HCT116 (cell line): ENCODE measurements around the gene BBS7. TPM values are rescaled to one million over a fixed set of nuclear protein-coding genes. Genes with fewer than 3 reads are reported as not detected.

ENCODE experiments used
- ATAC-seq: fragments of 200-7000 bp; cut with Tn5 transposase; 2 replicates; pipeline ENCODE4 v1.9.1; 2020; ENCODE audit warnings: mild to moderate bottlenecking, moderate library complexity
- BruUV-seq: library from RNA; stranded (reverse); fragments of 400-500 nt; replicated peaks from 2 replicates; lab custom pipeline; 2021; lab: Mats Ljungman, UMichigan
- CTCF ChIA-PET: fragments of 300-600 bp; sonication (Branson Sonifier 250); formaldehyde crosslinking; loops from one replicate; lab custom pipeline; 2021; ENCODE audit warnings: antibody characterized with exemption; lab: Charles Lee
- POLR2A ChIA-PET: fragments of 300-600, 350-600 bp; sonication (Branson Sonifier 250); formaldehyde crosslinking; loops from one replicate; lab custom pipeline; 2021; ENCODE audit warnings: antibody characterized with exemption; lab: Charles Lee
- RAD21 ChIA-PET, 2 experiments: fragments of 300-600 bp; sonication (Branson Sonifier 250); formaldehyde crosslinking; loops; one replicate each; lab custom pipeline; 2023; ENCODE audit warnings: low total read pairs in 2 of 2; ENCODE audit not compliant: uncharacterized antibody in 2 of 2, unreplicated experiment in 2 of 2, low non-redundant PET in 1 of 2; lab: Charles Lee
- DNase-seq: peaks from one replicate; pipeline ENCODE4 v3.0.0-alpha.2; 2010; ENCODE audit warnings: low read depth, low spot score
- H2AFZ ChIP-seq: fragments of 200-600 bp; shearing (Covaris generic), sonication (generic); 2 replicates; pipeline ENCODE4 v1.6.1; 2017; ENCODE audit warnings: low read depth, mixed run types, mixed read lengths, antibody characterized with exemption, low read length; ENCODE audit not compliant: poor library complexity, severe bottlenecking
- H3K27ac ChIP-seq: 2 replicates; pipeline ENCODE4 v1.5.1; 2012; ENCODE audit warnings: low read depth, low read length
- H3K27me3 ChIP-seq: fragments of 200-600 bp; sonication (generic); 2 replicates; pipeline ENCODE4 v1.6.1; 2016; ENCODE audit warnings: mixed run types, low read length, mixed read lengths; ENCODE audit not compliant: insufficient read depth
- H3K36me3 ChIP-seq, 2 experiments: fragments of 200-500 bp in 1 of 2; fragments of 200-600 bp in 1 of 2; sonication (Bioruptor generic) in 1 of 2; sonication (generic) in 1 of 2; 2 replicates each; pipeline versions ENCODE4 v1.5.1 to v1.6.1; 2014 to 2016; ENCODE audit warnings: low read length in 2 of 2, inconsistent platforms in 1 of 2, mixed read lengths in 1 of 2, mixed run types in 1 of 2; ENCODE audit not compliant: insufficient read depth in 2 of 2, control insufficient read depth in 1 of 2
- H3K4me1 ChIP-seq, 2 experiments: fragments of 200-600 bp in 1 of 2; sonication (generic) in 1 of 2; 2 replicates each; pipeline versions ENCODE4 v1.5.1 to v1.6.1; 2012 to 2017; ENCODE audit warnings: low read length in 2 of 2, inconsistent platforms in 1 of 2, mild to moderate bottlenecking in 1 of 2, mixed read lengths in 1 of 2, mixed run types in 1 of 2, moderate library complexity in 1 of 2; ENCODE audit not compliant: insufficient read depth in 2 of 2, control insufficient read depth in 1 of 2
- H3K4me2 ChIP-seq: fragments of 200-600 bp; sonication (generic); 2 replicates; pipeline ENCODE4 v1.6.1; 2017; ENCODE audit warnings: mixed run types, low read length, mixed read lengths
- H3K4me3 ChIP-seq, 2 experiments: fragments of 200-600 bp in 1 of 2; sonication (generic) in 1 of 2; replicated peaks in 1 of 2; 2 replicates each; pipeline ENCODE4 v1.5.1; 2011 to 2016; ENCODE audit warnings: low read length in 2 of 2, control low read depth in 1 of 2, low read depth in 1 of 2, mild to moderate bottlenecking in 1 of 2, mixed read lengths in 1 of 2, mixed run types in 1 of 2
- H3K79me2 ChIP-seq: fragments of 200-600 bp; sonication (generic); 2 replicates; pipeline ENCODE4 v1.6.1; 2017; ENCODE audit warnings: mild to moderate bottlenecking, mixed run types, low read length, moderate library complexity, mixed read lengths; ENCODE audit not compliant: insufficient read depth
- H3K9ac ChIP-seq: fragments of 200-600 bp; sonication (generic); 2 replicates; pipeline ENCODE4 v1.6.1; 2016; ENCODE audit warnings: low read length, mixed read lengths
- H3K9me2 ChIP-seq: fragments of 200-600 bp; sonication (generic), shearing (Covaris generic); 2 replicates; pipeline ENCODE4 v1.6.1; 2017; ENCODE audit warnings: mixed run types, mild to moderate bottlenecking, moderate library complexity; ENCODE audit not compliant: insufficient read depth
- H3K9me3 ChIP-seq, 2 experiments: fragments of 200-500 bp in 1 of 2; fragments of 200-600 bp in 1 of 2; sonication (Bioruptor generic) in 1 of 2; sonication (generic) in 1 of 2; 2 replicates each; pipeline ENCODE4 v1.6.1; 2014 to 2017; ENCODE audit warnings: low read length in 2 of 2, mixed read lengths in 2 of 2, inconsistent platforms in 1 of 2, low read depth in 1 of 2, mild to moderate bottlenecking in 1 of 2, mixed run types in 1 of 2, moderate library complexity in 1 of 2; ENCODE audit not compliant: control insufficient read depth in 1 of 2, insufficient read depth in 1 of 2
- H4K20me1 ChIP-seq: fragments of 200-600 bp; sonication (generic), shearing (Covaris generic); 2 replicates; pipeline ENCODE4 v1.6.1; 2017; ENCODE audit warnings: mixed run types, mild to moderate bottlenecking, moderate library complexity; ENCODE audit not compliant: insufficient read depth
- ATF3 ChIP-seq: IDR thresholded peaks from 2 replicates; pipeline ENCODE4 v1.6.1; 2012
- CBX3 ChIP-seq: IDR thresholded peaks from 2 replicates; pipeline ENCODE4 v1.6.1; 2012; ENCODE audit warnings: low read depth
- EGR1 ChIP-seq: IDR thresholded peaks from 2 replicates; pipeline ENCODE4 v1.6.1; 2012; ENCODE audit warnings: low read depth
- ELF1 ChIP-seq: IDR thresholded peaks from 2 replicates; pipeline ENCODE4 v1.6.1; 2012; ENCODE audit warnings: low read depth, borderline replicate concordance
- JUND ChIP-seq: IDR thresholded peaks from 2 replicates; pipeline ENCODE4 v1.6.1; 2012
- POLR2A ChIP-seq: IDR thresholded peaks from 2 replicates; pipeline ENCODE4 v1.7.0; 2011; ENCODE audit warnings: borderline replicate concordance; ENCODE audit not compliant: insufficient read depth, insufficient read length; ENCODE audit errors: extremely low read depth
- POLR2AphosphoS5 ChIP-seq: IDR thresholded peaks from 2 replicates; pipeline ENCODE4 v1.6.1; 2011; ENCODE audit warnings: mild to moderate bottlenecking, low read depth, low read length, moderate library complexity
- RAD21 ChIP-seq: IDR thresholded peaks from 2 replicates; pipeline ENCODE4 v1.6.1; 2012; ENCODE audit warnings: low read depth, mild to moderate bottlenecking
- SP1 ChIP-seq: IDR thresholded peaks from 2 replicates; pipeline ENCODE4 v1.6.1; 2012; ENCODE audit warnings: low read depth
- TCF7L2 ChIP-seq: IDR thresholded peaks from 2 replicates; pipeline ENCODE4 v1.7.0; 2011; ENCODE audit warnings: borderline replicate concordance, inconsistent platforms; ENCODE audit not compliant: insufficient read depth, insufficient read length; ENCODE audit errors: extremely low read depth
- intact Hi-C: fragments of 100-400 bp; cut with micrococcal nuclease; formaldehyde crosslinking; loops from 2 replicates; pipeline ENCODE4 v1.10.0; 2022
- total RNA-seq: library from RNA; stranded (reverse); gene quantifications from one replicate; pipeline ENCODE4 v1.2.1, GENCODE V29; 2021; ENCODE audit not compliant: unreplicated experiment
- TF ChIP-seq, protein P1 (sequence below): IDR thresholded peaks from 2 replicates; pipeline ENCODE4 v1.6.1; 2012
- TF ChIP-seq, protein P2 (sequence below), 3 experiments: fragments of 200-600 bp in 1 of 3; sonication (generic) in 1 of 3; IDR thresholded peaks in 2 of 3; conservative IDR thresholded peaks in 1 of 3; 2 replicates each; pipeline ENCODE4 v1.5.1; 2012 to 2017; ENCODE audit warnings: low read depth in 2 of 3, low read length in 2 of 3, antibody characterized with exemption in 1 of 3, borderline replicate concordance in 1 of 3, control low read depth in 1 of 3, mild to moderate bottlenecking in 1 of 3, mixed read lengths in 1 of 3, mixed run types in 1 of 3, moderate library complexity in 1 of 3; ENCODE audit not compliant: insufficient read depth in 1 of 3

The BBS7 gene
- total RNA-seq, 1 experiment from 2014 or later, result 22.9 TPM

DNA sequence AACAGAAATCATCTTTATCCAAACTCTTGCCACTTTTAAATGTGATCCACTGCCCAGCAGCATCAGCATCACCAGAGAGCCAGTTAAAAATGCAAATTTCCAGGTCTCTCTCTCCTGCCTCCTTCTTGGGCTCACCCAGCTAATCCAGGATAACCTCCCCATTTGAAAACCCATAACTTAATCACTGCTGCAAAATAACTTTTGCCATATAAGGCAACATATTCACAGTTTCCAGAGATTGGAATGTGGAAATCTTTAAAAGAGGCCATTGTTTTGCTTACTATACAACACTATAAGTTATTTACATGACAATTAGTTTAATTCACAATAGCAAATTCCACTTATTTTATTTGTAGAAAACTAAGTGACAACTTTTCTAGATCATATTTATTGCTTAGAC, 74.0 kb downstream of the BBS7 start:
- TF ChIP-seq EGR1, result no peak
- TF ChIP-seq POLR2A, result no peak
- TF ChIP-seq TCF7L2, result no peak
- TF ChIP-seq, protein P1, sequence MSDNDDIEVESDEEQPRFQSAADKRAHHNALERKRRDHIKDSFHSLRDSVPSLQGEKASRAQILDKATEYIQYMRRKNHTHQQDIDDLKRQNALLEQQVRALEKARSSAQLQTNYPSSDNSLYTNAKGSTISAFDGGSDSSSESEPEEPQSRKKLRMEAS, result no peak
- TF ChIP-seq ELF1, result no peak
- TF ChIP-seq, protein P2, sequence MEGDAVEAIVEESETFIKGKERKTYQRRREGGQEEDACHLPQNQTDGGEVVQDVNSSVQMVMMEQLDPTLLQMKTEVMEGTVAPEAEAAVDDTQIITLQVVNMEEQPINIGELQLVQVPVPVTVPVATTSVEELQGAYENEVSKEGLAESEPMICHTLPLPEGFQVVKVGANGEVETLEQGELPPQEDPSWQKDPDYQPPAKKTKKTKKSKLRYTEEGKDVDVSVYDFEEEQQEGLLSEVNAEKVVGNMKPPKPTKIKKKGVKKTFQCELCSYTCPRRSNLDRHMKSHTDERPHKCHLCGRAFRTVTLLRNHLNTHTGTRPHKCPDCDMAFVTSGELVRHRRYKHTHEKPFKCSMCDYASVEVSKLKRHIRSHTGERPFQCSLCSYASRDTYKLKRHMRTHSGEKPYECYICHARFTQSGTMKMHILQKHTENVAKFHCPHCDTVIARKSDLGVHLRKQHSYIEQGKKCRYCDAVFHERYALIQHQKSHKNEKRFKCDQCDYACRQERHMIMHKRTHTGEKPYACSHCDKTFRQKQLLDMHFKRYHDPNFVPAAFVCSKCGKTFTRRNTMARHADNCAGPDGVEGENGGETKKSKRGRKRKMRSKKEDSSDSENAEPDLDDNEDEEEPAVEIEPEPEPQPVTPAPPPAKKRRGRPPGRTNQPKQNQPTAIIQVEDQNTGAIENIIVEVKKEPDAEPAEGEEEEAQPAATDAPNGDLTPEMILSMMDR (IDR thresholded peaks at IDR 0.05 in 2 of 3, conservative IDR thresholded peaks at IDR 0.05 in 1 of 3; ENCODE audit: borderline replicate concordance in 1 of 3, insufficient read depth in 1 of 3, low read depth in 2 of 3, low read length in 2 of 3), result no peak
- TF ChIP-seq CBX3, result no peak
- no peak for TF ChIP-seq JUND
- TF ChIP-seq RAD21, result no peak
- TF ChIP-seq POLR2AphosphoS5, result no peak
- no peak for TF ChIP-seq SP1
- no peak for TF ChIP-seq ATF3
- no TSS peak for BruUV-seq
- Histone ChIP-seq H3K9ac (no peak overlapping the region), H3K36me3 (no peaks in the 10 kb centered on the region), H3K4me3 (no peak overlapping the region), H3K27me3 (no peaks in the 10 kb centered on the region), H2AFZ (no peak overlapping the region), H3K27ac (no peak overlapping the region), H3K4me1 (peaks cover 0 to 6% of the 10 kb centered on the region in 2 experiments; a peak in 2 of 4 replicates), H3K9me3 (no peaks in the 10 kb centered on the region), H3K4me2 (no peak overlapping the region), H3K9me2 (no peaks in the 10 kb centered on the region), H3K79me2 (peaks cover 2% of the 10 kb centered on the region), H4K20me1 (no peaks in the 10 kb centered on the region)
- intact Hi-C loops, result no loop called here
- ChIA-PET CTCF (no interaction called here), POLR2A (no interaction called here), RAD21 (no interaction called here)
- DNase-seq, result no peak
- no peak for ATAC-seq
